Lower leg skin (tissue), 4 donors: ENCODE results near the gene PDYN. TPM values are rescaled to one million over a fixed set of nuclear protein-coding genes. Genes with fewer than 3 reads are reported as not detected.

Experiments used
- DNase-seq, 2 donors: peaks; one replicate each; pipeline ENCODE4 v3.0.0-alpha.2; 2019; ENCODE audit warnings: low spot score in 2 of 2
- H3K4me3 ChIP-seq: fragments of 200-600 bp; sonication (generic); 2 replicates; pipeline ENCODE4 v1.5.1; 2017; ENCODE audit warnings: mild to moderate bottlenecking, low read depth; ENCODE audit not compliant: poor library complexity, severe bottlenecking
- POLR2A ChIP-seq, 2 donors: fragments of 450-650 bp; IDR thresholded peaks; one replicate each; pipeline ENCODE4 v1.6.1; 2016 to 2017; ENCODE audit warnings: antibody characterized with exemption in 2 of 2, mild to moderate bottlenecking in 1 of 2, moderate library complexity in 1 of 2
- WGBS, 2 donors: methylation state at CpG; one replicate each; pipeline ENCODE4 v1.1.5; 2018; 5-methylcytosine and 5-hydroxymethylcytosine counted together
- intact Hi-C: fragments of 100-400 bp; cut with DNase I; formaldehyde crosslinking; loops from one replicate; pipeline ENCODE4 v1.15.0; 2023; ENCODE audit warnings: low total_unique reads
- total RNA-seq, 4 donors: library from RNA; depleted of rRNA; stranded (reverse); fragments of >200 nt; gene quantifications; one replicate each; pipeline ENCODE4 v1.1.0, GENCODE V29; 2016
- TF ChIP-seq, protein P1 (sequence below), 3 donors: fragments of 450-650 bp; IDR thresholded peaks; one replicate each; pipeline ENCODE4 v1.5.1; 2016; ENCODE audit warnings: antibody characterized with exemption in 3 of 3, mild to moderate bottlenecking in 3 of 3, moderate library complexity in 2 of 3

The PDYN gene
- total RNA-seq, 4 donors from 2014 or later, result not detected

DNA sequence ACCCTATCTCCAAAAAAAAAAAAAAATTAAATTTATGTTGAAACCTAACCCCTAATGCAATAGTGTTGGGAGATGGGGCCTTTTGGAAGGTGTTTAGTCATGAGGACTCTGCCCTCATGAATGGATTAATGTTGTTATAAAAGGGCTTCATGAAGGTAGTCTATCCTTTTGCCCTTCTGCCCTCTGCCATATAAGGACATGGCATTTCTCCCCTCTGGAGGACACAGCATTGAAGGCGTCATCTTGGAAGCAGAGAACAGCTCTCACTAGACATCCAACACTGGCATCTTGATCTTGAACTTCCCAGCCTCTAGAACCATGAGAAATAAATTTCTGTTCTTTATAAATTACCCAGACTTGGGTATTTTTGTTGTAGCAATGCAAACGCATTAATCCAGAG, 35.4 kb downstream of the PDYN start:
- H3K4me3 ChIP-seq, result no peak overlapping the region
- peak in 1 of 2 donors; percentile 1 for DNase-seq
- intact Hi-C loops, result no loop called here
- TF ChIP-seq, protein P1, sequence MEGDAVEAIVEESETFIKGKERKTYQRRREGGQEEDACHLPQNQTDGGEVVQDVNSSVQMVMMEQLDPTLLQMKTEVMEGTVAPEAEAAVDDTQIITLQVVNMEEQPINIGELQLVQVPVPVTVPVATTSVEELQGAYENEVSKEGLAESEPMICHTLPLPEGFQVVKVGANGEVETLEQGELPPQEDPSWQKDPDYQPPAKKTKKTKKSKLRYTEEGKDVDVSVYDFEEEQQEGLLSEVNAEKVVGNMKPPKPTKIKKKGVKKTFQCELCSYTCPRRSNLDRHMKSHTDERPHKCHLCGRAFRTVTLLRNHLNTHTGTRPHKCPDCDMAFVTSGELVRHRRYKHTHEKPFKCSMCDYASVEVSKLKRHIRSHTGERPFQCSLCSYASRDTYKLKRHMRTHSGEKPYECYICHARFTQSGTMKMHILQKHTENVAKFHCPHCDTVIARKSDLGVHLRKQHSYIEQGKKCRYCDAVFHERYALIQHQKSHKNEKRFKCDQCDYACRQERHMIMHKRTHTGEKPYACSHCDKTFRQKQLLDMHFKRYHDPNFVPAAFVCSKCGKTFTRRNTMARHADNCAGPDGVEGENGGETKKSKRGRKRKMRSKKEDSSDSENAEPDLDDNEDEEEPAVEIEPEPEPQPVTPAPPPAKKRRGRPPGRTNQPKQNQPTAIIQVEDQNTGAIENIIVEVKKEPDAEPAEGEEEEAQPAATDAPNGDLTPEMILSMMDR (IDR thresholded peaks at IDR 0.05), result no peak
- no peak for TF ChIP-seq POLR2A (IDR thresholded peaks at IDR 0.05)
- 90% methylated on average over 2 of the region's 2 CpGs for WGBS, 2 donors

DNA sequence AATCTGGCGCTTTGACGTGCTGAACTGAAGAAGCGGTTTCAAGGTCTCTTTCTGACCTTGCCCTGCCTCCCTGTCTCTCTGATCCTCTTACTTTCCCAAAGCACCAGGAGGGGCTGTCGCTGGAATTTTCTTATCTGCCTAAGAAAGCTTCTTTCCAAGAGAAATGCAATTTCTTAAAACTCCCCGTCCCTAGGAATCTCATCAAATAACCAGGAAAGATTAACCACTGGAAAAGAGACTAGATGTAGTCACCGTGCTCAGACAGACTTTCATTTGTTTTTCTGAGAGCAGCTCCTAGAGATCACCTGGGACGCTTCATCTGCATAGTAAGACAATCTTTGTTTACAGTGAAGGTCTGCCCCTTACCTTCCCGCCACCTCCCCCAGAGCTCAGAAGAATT, 38.6 kb downstream of the PDYN start:
- H3K4me3 ChIP-seq, result no peak overlapping the region
- peak in 1 of 2 donors; percentile 9 for DNase-seq
- intact Hi-C loops, result no loop called here
- no peak for TF ChIP-seq POLR2A (IDR thresholded peaks at IDR 0.05)
- TF ChIP-seq, protein P1 (IDR thresholded peaks at IDR 0.05), result no peak
- WGBS, 2 donors, result 81 to 82% methylated on average over 8 of the region's 8 CpGs

DNA sequence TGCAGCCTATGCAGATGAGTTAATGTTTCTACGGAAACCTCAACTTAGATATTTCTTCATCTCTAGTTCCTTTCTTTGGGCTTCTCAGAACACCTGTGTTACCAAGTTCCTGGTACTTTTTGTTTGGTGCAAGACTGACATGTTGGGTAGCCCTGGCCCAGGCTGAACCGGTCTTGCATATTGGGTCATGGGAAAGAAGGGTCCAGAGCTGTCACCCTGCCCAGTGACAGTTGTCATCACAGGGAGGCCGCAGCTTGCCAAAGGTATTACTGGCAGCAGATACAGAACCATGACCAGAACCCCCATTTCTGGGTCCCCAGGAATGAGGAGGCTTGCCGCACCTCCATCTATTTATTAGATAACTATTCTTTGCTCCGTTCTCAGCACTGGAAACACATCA, 40.2 kb downstream of the PDYN start:
- DNase-seq, result peak in 1 of 2 donors; percentile 71
- TF ChIP-seq, protein P1 (IDR thresholded peaks at IDR 0.05), result no peak
- TF ChIP-seq POLR2A (IDR thresholded peaks at IDR 0.05), result no peak
- WGBS, 2 donors, result 89 to 92% methylated on average over 5 of the region's 5 CpGs
- H3K4me3 ChIP-seq, result no peak overlapping the region
- intact Hi-C loops, result no loop called here

DNA sequence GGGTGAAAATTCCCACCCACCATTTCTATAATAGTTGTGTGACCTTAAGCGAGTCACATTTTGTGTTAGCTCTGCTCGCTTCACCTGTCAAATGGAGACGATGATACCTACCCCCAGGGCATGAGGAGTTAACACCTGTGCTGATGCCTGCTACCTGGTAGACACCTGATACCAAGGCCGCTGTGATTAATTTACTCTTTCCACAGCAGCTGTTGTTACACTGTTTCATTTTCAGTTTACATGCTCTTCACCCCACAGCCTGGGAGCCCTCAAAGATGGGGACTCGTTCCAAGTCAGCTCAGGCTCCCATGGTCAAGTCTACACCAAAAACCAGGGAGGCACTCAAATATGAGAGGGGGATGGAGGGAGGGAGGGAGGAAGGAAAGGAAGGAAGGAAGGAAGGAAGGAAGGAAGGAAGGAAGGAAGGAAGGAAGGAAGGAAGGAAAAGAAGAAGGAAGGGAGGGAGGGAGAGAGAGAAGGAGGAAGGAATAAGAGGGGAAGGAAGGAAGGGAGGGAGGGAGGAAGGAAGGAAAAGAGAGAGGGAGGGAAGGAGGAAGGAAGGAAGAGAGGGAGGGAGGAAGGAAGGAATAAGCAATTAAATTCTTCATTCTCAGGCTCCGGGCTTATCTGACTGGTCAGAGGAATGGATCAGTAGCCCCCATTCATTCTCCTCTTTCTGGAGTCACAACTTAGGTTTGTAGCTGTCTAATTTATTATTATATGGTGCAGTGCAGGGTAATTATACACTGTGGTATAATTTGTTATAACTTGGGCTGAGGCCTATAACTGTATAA, 40.9 kb downstream of the PDYN start:
- H3K4me3 ChIP-seq, result no peak overlapping the region
- no peak for TF ChIP-seq POLR2A (IDR thresholded peaks at IDR 0.05)
- TF ChIP-seq, protein P1 (IDR thresholded peaks at IDR 0.05), result no peak
- no peak for DNase-seq
- WGBS, 2 donors, result 63 to 66% methylated on average over 6 of the region's 6 CpGs
- intact Hi-C loops, result no loop called here

DNA sequence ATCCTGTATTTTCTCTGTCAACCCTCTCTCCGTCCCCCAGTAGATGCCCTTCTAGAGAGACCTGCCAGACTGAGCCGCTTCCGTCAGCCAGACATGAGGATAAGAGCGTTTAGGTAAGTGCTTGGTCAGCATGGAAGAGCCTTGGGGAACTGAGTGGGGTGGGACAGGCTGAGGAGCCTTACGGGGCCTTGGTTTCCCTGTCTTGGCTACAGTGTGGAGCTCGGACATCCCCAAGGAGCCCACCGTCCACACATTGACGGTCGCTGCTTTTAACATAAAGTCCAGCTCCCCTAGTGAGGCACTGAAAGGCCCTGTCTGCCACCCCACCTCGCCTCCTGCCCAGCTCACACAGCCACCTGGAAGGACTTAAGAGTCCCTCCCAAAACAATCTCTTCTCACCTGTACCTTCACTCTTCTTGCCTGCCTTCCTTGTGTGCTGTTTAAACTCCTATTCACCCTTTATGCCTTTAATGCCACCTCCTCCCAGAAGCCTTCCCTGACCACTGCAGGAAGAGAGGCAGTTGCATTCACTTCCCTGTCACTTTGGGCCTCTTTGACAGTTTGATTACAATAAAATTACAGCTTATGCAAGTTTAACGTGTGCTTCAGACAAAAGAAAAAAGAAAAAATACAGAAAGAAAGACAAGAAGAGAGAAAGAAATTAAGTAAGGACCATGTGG, 42.3 kb downstream of the PDYN start:
- peak in 1 of 2 donors; percentile 31 for DNase-seq
- intact Hi-C loops, result no loop called here
- no peak overlapping the region for H3K4me3 ChIP-seq
- 80 to 87% methylated on average over 11 of the region's 11 CpGs for WGBS, 2 donors
- TF ChIP-seq POLR2A (IDR thresholded peaks at IDR 0.05), result no peak
- TF ChIP-seq, protein P1 (IDR thresholded peaks at IDR 0.05), result no peak
